GM23338 (cell line): ENCODE data around the gene MAPK14. TPM values are rescaled to one million over a fixed set of nuclear protein-coding genes. Genes with fewer than 3 reads are reported as not detected.

Experiments
- ATAC-seq: fragments of 200-7000 bp; cut with Tn5 transposase; 3 replicates; pipeline ENCODE4 v1.9.1; 2020
- DNase-seq: peaks from one replicate; pipeline ENCODE4 v3.0.0-alpha.2; 2015; ENCODE audit warnings: low spot score
- H2AFZ ChIP-seq: fragments of 200-600 bp; sonication (generic); 2 replicates; pipeline ENCODE4 v1.8.0; 2016; ENCODE audit warnings: antibody characterized with exemption, mild to moderate bottlenecking, moderate library complexity
- H3F3A ChIP-seq: fragments of 200-600 bp; sonication (generic); replicated peaks from 2 replicates; pipeline ENCODE4 v1.8.0; 2017; ENCODE audit warnings: antibody characterized with exemption, mixed run types, low read depth
- H3K27ac ChIP-seq: fragments of 200-600 bp; sonication (generic); 2 replicates; pipeline ENCODE4 v1.6.1; 2016; ENCODE audit warnings: low read depth
- H3K27me3 ChIP-seq: fragments of 200-600 bp; sonication (generic); 2 replicates; pipeline ENCODE4 v1.8.0; 2016; ENCODE audit warnings: mild to moderate bottlenecking, mixed run types, moderate library complexity; ENCODE audit not compliant: insufficient read depth
- H3K36me3 ChIP-seq: fragments of 200-600 bp; sonication (generic); 2 replicates; pipeline ENCODE4 v1.8.0; 2016; ENCODE audit warnings: mild to moderate bottlenecking; ENCODE audit not compliant: insufficient read depth
- H3K4me1 ChIP-seq: fragments of 200-600 bp; sonication (generic); 2 replicates; pipeline ENCODE4 v1.8.0; 2016; ENCODE audit warnings: mild to moderate bottlenecking, moderate library complexity; ENCODE audit not compliant: insufficient read depth
- H3K4me2 ChIP-seq: fragments of 200-600 bp; sonication (generic); 2 replicates; pipeline ENCODE4 v1.7.1; 2017; ENCODE audit warnings: mixed run types
- H3K4me3 ChIP-seq: fragments of 200-600 bp; sonication (generic); 2 replicates; pipeline ENCODE4 v1.6.1; 2016; ENCODE audit warnings: mixed run types
- H3K79me2 ChIP-seq: fragments of 200-600 bp; sonication (generic); replicated peaks from 2 replicates; pipeline ENCODE4 v1.8.0; 2017; ENCODE audit warnings: mild to moderate bottlenecking; ENCODE audit not compliant: insufficient read depth
- H3K9me2 ChIP-seq: fragments of 200-600 bp; sonication (generic); 2 replicates; pipeline ENCODE4 v1.8.0; 2017; ENCODE audit not compliant: insufficient read depth
- H4K20me1 ChIP-seq: fragments of 200-600 bp; sonication (generic); replicated peaks from 2 replicates; pipeline ENCODE4 v1.8.0; 2017; ENCODE audit warnings: mild to moderate bottlenecking; ENCODE audit not compliant: insufficient read depth
- H3K27ac Mint-ChIP-seq: 2 replicates; pipeline ENCODE4 v1.8.0; 2020; ENCODE audit warnings: inconsistent platforms, mild to moderate bottlenecking, moderate library complexity, mixed read lengths
- H3K27me3 Mint-ChIP-seq: 3 replicates; pipeline ENCODE4 v1.8.0; 2022; ENCODE audit warnings: low read depth, mild to moderate bottlenecking, moderate library complexity, mixed read lengths, inconsistent platforms; ENCODE audit not compliant: insufficient read depth, poor library complexity
- H3K36me3 Mint-ChIP-seq: 3 replicates; pipeline ENCODE4 v1.8.0; 2021; ENCODE audit warnings: low read depth, mild to moderate bottlenecking, inconsistent platforms, moderate library complexity, mixed read lengths
- H3K4me1 Mint-ChIP-seq: 3 replicates; pipeline ENCODE4 v1.8.0; 2020; ENCODE audit warnings: mild to moderate bottlenecking, inconsistent platforms, mixed read lengths
- H3K4me3 Mint-ChIP-seq: 3 replicates; pipeline ENCODE4 v1.8.0; 2021; ENCODE audit warnings: moderate library complexity, mild to moderate bottlenecking, inconsistent platforms, mixed read lengths
- H3K9me3 Mint-ChIP-seq: 3 replicates; pipeline ENCODE4 v1.8.0; 2020; ENCODE audit warnings: moderate library complexity, mild to moderate bottlenecking, inconsistent platforms, mixed read lengths
- EZH2 ChIP-seq: fragments of 200-600 bp; sonication (generic); IDR thresholded peaks from one replicate; pipeline ENCODE4 v1.8.0; 2017; ENCODE audit warnings: antibody characterized with exemption, mild to moderate bottlenecking, low read depth; ENCODE audit not compliant: unreplicated experiment
- POLR2AphosphoS5 ChIP-seq: IDR thresholded peaks from 2 replicates; pipeline ENCODE4 v1.6.1; 2016; ENCODE audit warnings: antibody characterized with exemption, low read depth
- STAT1 ChIP-seq: IDR thresholded peaks from one replicate; pipeline ENCODE4 v1.6.1; 2016; ENCODE audit warnings: antibody characterized with exemption; ENCODE audit not compliant: unreplicated experiment
- ZNF114 ChIP-seq: fragments of 250-450 bp; sonication (Bioruptor Pico); IDR thresholded peaks from 2 replicates; pipeline ENCODE4 v1.5.0; 2020; ENCODE audit warnings: mild to moderate bottlenecking, moderate library complexity
- ZNF331 ChIP-seq: fragments of 250-450 bp; sonication (Bioruptor Pico); IDR thresholded peaks from 2 replicates; pipeline ENCODE4 v1.5.0; 2020; ENCODE audit warnings: low read depth, mild to moderate bottlenecking, moderate library complexity
- polyA plus RNA-seq: library from polyadenylated mRNA; unstranded; fragments of >200 nt; fragmentation: Nextera tagmentation; extraction: Ambion mirVana; gene quantifications from 2 replicates; pipeline ENCODE4 v1.2.1, GENCODE V29; 2016
- total RNA-seq: library from RNA; depleted of rRNA; stranded (reverse); fragments of >200 nt; shearing (Covaris generic); gene quantifications from 2 replicates; pipeline ENCODE4 v1.2.3, GENCODE V29; 2014
- TF ChIP-seq, protein P1 (sequence below), 2 experiments: fragments of 200-600 bp in 1 of 2; sonication (generic) in 1 of 2; conservative IDR thresholded peaks; 2 replicates each; pipeline versions ENCODE4 v1.5.1 to v1.6.1; 2016 to 2017; ENCODE audit warnings: antibody characterized with exemption in 2 of 2, low read depth in 2 of 2, mild to moderate bottlenecking in 2 of 2, moderate library complexity in 1 of 2
- TF ChIP-seq, protein P2 (sequence below): IDR thresholded peaks from 2 replicates; pipeline ENCODE4 v1.6.1; 2016; ENCODE audit warnings: antibody characterized with exemption
- TF ChIP-seq, protein P3 (sequence below): fragments of 250-450 bp; sonication (Bioruptor Pico); IDR thresholded peaks from 2 replicates; pipeline ENCODE4 v1.5.0; 2020; ENCODE audit warnings: mild to moderate bottlenecking, moderate library complexity

The MAPK14 gene
- total and polyA plus RNA-seq, 2 experiments from 2014 or later: 8.8 to 44.5 TPM

DNA sequence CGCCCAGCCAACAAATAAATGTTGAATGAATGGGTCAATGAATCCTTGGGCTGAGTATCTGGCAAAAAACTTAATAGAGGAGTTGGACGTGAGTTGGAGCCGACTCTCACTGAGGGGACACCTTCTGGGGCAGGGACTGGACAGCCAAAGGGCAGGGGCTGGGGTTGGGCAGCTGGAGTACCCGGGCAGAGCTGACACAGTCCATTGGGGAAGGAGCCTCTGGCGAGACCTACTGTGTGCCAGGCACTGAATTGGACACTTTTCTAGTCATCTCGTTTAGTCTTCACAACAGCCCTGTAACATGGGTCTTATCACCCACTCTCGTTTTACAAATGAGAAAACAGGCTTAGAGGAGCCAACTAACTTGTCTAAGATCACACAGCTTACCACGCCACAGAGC, 98.0 kb downstream of the MAPK14 start:
- Mint-ChIP-seq H3K36me3 (no peaks in the 10 kb centered on the region), H3K4me3 (no peak overlapping the region), H3K27me3 (peaks cover 10% of the 10 kb centered on the region), H3K9me3 (peaks cover 2% of the 10 kb centered on the region; the same call in 1 of the 3 replicates), H3K27ac (no peak overlapping the region), H3K4me1 (peaks cover 21% of the 10 kb centered on the region)
- H3K36me3 ChIP-seq: no peaks in the 10 kb centered on the region
- no peak overlapping the region for H2AFZ ChIP-seq
- no peaks in the 10 kb centered on the region for H3F3A ChIP-seq
- H3K4me1 ChIP-seq: peaks cover 9% of the 10 kb centered on the region
- TF ChIP-seq, protein P1, sequence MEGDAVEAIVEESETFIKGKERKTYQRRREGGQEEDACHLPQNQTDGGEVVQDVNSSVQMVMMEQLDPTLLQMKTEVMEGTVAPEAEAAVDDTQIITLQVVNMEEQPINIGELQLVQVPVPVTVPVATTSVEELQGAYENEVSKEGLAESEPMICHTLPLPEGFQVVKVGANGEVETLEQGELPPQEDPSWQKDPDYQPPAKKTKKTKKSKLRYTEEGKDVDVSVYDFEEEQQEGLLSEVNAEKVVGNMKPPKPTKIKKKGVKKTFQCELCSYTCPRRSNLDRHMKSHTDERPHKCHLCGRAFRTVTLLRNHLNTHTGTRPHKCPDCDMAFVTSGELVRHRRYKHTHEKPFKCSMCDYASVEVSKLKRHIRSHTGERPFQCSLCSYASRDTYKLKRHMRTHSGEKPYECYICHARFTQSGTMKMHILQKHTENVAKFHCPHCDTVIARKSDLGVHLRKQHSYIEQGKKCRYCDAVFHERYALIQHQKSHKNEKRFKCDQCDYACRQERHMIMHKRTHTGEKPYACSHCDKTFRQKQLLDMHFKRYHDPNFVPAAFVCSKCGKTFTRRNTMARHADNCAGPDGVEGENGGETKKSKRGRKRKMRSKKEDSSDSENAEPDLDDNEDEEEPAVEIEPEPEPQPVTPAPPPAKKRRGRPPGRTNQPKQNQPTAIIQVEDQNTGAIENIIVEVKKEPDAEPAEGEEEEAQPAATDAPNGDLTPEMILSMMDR (conservative IDR thresholded peaks at IDR 0.05; ENCODE audit: low read depth in 2 of 2): no peak
- no peak for TF ChIP-seq ZNF331 (CRISPR knock-in tag)
- TF ChIP-seq, protein P2, sequence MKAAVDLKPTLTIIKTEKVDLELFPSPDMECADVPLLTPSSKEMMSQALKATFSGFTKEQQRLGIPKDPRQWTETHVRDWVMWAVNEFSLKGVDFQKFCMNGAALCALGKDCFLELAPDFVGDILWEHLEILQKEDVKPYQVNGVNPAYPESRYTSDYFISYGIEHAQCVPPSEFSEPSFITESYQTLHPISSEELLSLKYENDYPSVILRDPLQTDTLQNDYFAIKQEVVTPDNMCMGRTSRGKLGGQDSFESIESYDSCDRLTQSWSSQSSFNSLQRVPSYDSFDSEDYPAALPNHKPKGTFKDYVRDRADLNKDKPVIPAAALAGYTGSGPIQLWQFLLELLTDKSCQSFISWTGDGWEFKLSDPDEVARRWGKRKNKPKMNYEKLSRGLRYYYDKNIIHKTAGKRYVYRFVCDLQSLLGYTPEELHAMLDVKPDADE: no peak
- no peaks in the 10 kb centered on the region for H3K9me2 ChIP-seq
- ATAC-seq (no peak), DNase-seq (no peak)
- no peak overlapping the region for H3K4me3 ChIP-seq
- no peak overlapping the region for H3K27ac ChIP-seq
- no peaks in the 10 kb centered on the region; the same call in 1 of the 2 replicates for H4K20me1 ChIP-seq
- H3K27me3 ChIP-seq: peaks cover 9% of the 10 kb centered on the region; the same call in 1 of the 2 replicates
- H3K4me2 ChIP-seq: no peak overlapping the region
- H3K79me2 ChIP-seq: no peaks in the 10 kb centered on the region

DNA sequence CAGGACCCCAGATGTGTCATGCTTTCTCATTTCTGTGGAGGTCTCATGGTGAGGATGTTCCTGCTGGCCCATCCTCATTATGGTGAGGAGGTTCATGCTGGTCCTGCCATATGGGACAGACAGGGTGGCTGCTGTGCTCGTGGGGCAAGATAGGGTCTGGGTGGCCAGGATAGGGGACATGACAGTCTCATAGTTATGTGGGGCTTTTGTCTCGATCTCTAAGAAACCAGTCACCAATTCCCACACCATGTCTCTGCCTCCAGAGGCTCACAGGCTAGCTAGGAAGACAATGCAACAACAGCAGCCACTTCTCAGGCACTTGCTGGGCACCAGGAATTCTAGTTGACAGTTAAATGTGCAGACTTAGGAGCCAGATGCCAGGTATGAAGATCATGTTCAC, 98.5 kb downstream of the MAPK14 start:
- Histone ChIP-seq H3K4me3 (no peak overlapping the region), H3K27ac (no peak overlapping the region), H3F3A (no peaks in the 10 kb centered on the region), H3K79me2 (no peaks in the 10 kb centered on the region), H3K9me2 (no peaks in the 10 kb centered on the region), H3K4me2 (no peak overlapping the region), H4K20me1 (no peaks in the 10 kb centered on the region; the same call in 1 of the 2 replicates), H3K27me3 (peaks cover 14% of the 10 kb centered on the region; the same call in 1 of the 2 replicates), H2AFZ (no peak overlapping the region), H3K36me3 (no peaks in the 10 kb centered on the region), H3K4me1 (peaks cover 7% of the 10 kb centered on the region; the same call in 1 of the 2 replicates)
- Mint-ChIP-seq H3K36me3 (no peaks in the 10 kb centered on the region), H3K9me3 (peaks cover 2% of the 10 kb centered on the region; the same call in 1 of the 3 replicates), H3K27ac (no peak overlapping the region; the same call in 1 of the 2 replicates), H3K4me1 (peaks cover 15% of the 10 kb centered on the region), H3K4me3 (no peak overlapping the region), H3K27me3 (peaks cover 7% of the 10 kb centered on the region)
- no peak for ATAC-seq
- DNase-seq: no peak
- TF ChIP-seq, protein P2: no peak
- TF ChIP-seq, protein P1 (conservative IDR thresholded peaks at IDR 0.05; ENCODE audit: low read depth in 2 of 2): no peak
- TF ChIP-seq POLR2AphosphoS5: no peak
- TF ChIP-seq, protein P3, sequence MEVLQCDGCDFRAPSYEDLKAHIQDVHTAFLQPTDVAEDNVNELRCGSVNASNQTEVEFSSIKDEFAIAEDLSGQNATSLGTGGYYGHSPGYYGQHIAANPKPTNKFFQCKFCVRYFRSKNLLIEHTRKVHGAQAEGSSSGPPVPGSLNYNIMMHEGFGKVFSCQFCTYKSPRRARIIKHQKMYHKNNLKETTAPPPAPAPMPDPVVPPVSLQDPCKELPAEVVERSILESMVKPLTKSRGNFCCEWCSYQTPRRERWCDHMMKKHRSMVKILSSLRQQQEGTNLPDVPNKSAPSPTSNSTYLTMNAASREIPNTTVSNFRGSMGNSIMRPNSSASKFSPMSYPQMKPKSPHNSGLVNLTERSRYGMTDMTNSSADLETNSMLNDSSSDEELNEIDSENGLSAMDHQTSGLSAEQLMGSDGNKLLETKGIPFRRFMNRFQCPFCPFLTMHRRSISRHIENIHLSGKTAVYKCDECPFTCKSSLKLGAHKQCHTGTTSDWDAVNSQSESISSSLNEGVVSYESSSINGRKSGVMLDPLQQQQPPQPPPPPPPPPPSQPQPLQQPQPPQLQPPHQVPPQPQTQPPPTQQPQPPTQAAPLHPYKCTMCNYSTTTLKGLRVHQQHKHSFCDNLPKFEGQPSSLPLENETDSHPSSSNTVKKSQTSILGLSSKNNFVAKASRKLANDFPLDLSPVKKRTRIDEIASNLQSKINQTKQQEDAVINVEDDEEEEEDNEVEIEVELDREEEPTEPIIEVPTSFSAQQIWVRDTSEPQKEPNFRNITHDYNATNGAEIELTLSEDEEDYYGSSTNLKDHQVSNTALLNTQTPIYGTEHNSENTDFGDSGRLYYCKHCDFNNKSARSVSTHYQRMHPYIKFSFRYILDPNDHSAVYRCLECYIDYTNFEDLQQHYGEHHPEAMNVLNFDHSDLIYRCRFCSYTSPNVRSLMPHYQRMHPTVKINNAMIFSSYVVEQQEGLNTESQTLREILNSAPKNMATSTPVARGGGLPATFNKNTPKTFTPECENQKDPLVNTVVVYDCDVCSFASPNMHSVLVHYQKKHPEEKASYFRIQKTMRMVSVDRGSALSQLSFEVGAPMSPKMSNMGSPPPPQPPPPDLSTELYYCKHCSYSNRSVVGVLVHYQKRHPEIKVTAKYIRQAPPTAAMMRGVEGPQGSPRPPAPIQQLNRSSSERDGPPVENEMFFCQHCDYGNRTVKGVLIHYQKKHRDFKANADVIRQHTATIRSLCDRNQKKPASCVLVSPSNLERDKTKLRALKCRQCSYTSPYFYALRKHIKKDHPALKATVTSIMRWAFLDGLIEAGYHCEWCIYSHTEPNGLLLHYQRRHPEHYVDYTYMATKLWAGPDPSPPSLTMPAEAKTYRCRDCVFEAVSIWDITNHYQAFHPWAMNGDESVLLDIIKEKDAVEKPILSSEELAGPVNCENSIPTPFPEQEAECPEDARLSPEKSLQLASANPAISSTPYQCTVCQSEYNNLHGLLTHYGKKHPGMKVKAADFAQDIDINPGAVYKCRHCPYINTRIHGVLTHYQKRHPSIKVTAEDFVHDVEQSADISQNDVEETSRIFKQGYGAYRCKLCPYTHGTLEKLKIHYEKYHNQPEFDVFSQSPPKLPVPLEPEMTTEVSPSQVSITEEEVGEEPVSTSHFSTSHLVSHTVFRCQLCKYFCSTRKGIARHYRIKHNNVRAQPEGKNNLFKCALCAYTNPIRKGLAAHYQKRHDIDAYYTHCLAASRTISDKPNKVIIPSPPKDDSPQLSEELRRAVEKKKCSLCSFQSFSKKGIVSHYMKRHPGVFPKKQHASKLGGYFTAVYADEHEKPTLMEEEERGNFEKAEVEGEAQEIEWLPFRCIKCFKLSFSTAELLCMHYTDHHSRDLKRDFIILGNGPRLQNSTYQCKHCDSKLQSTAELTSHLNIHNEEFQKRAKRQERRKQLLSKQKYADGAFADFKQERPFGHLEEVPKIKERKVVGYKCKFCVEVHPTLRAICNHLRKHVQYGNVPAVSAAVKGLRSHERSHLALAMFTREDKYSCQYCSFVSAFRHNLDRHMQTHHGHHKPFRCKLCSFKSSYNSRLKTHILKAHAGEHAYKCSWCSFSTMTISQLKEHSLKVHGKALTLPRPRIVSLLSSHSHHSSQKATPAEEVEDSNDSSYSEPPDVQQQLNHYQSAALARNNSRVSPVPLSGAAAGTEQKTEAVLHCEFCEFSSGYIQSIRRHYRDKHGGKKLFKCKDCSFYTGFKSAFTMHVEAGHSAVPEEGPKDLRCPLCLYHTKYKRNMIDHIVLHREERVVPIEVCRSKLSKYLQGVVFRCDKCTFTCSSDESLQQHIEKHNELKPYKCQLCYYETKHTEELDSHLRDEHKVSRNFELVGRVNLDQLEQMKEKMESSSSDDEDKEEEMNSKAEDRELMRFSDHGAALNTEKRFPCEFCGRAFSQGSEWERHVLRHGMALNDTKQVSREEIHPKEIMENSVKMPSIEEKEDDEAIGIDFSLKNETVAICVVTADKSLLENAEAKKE (CRISPR knock-in tag): no peak
- TF ChIP-seq STAT1: no peak
- TF ChIP-seq EZH2: no peak
- TF ChIP-seq ZNF114 (CRISPR knock-in tag): no peak
